T-helper 1 cell treated with Interleukin-12 subunit alpha and Interleukin-12 subunit beta and Interleukin-4 antibody, amounts not matched to agents 30 ng/mL and 1 ng/mL, for 36 hours (primary cell): Measurements from ENCODE around the gene SCNN1A. TPM values are rescaled to one million over a fixed set of nuclear protein-coding genes. Genes with fewer than 3 reads are reported as not detected.

Source experiments
- intact Hi-C: fragments of 100-400 bp; cut with micrococcal nuclease; formaldehyde crosslinking; loops from one replicate; pipeline ENCODE4 v1.15.1; 2024
- total RNA-seq: library from RNA; stranded (reverse); gene quantifications from 2 replicates; pipeline ENCODE4 v1.2.3, GENCODE V29; 2022

Gene SCNN1A
- total RNA-seq, 1 donor from 2014 or later, result not detected

- intact Hi-C loops, result no loop called here
Measured at GRCh38 chr12:6351622-6352021, 23.7 kb downstream of the SCNN1A start.

GRCh38 chr12:6347367-6348338, 27.7 kb downstream of the SCNN1A start:
- intact Hi-C loops, result loop anchor here (10.0 kb wide), 1 partner anchor 1897 kb away; no protein-coding TSS in a partner anchor

GRCh38 chr12:6346942-6347341, 28.4 kb downstream of the SCNN1A start:
- intact Hi-C loops, result loop anchor here (10.0 kb wide), 1 partner anchor 1898 kb away; no protein-coding TSS in a partner anchor

- intact Hi-C loops, result loop anchor here (10.0 kb wide), 1 partner anchor 1898 kb away; no protein-coding TSS in a partner anchor
Measured at GRCh38 chr12:6346235-6346832, 29.0 kb downstream of the SCNN1A start.

GRCh38 chr12:6345319-6346091, 29.9 kb downstream of the SCNN1A start:
- intact Hi-C loops, result loop anchor here (10.0 kb wide), 1 partner anchor 1899 kb away; no protein-coding TSS in a partner anchor

GRCh38 chr12:6344101-6344660, 31.2 kb downstream of the SCNN1A start:
- intact Hi-C loops, result loop anchor here (10.0 kb wide), 1 partner anchor 1901 kb away; no protein-coding TSS in a partner anchor

- intact Hi-C loops, result loop anchor here (10.0 kb wide), 1 partner anchor 1901 kb away; no protein-coding TSS in a partner anchor
Measured at GRCh38 chr12:6343518-6343917, 31.8 kb downstream of the SCNN1A start.

GRCh38 chr12:6342140-6342889, 33.0 kb downstream of the SCNN1A start:
- intact Hi-C loops, result loop anchor here (10.0 kb wide), 1 partner anchor 1902 kb away; no protein-coding TSS in a partner anchor

- intact Hi-C loops, result loop anchor here (10.0 kb wide), 1 partner anchor 1903 kb away; no protein-coding TSS in a partner anchor
Measured at GRCh38 chr12:6341417-6342139, 33.8 kb downstream of the SCNN1A start, which contains the start of gene TNFRSF1A. Gene TNFRSF1A, minus strand, starts transcription at chr12:6342076. Its CDS starts 262 bp downstream, at chr12:6341814.

GRCh38 chr12:6340745-6341416, 34.5 kb downstream of the SCNN1A start:
- intact Hi-C loops, result loop anchor here (10.0 kb wide), 1 partner anchor 1904 kb away; no protein-coding TSS in a partner anchor

- intact Hi-C loops, result loop anchor here (10.0 kb wide), 1 partner anchor 1905 kb away; no protein-coding TSS in a partner anchor
Measured at GRCh38 chr12:6340032-6340638, 35.2 kb downstream of the SCNN1A start.

GRCh38 chr12:6338955-6339354, 36.4 kb downstream of the SCNN1A start:
- intact Hi-C loops, result loop anchor here (5.0 kb wide), 1 partner anchor 218 kb away; the partner anchor contains the start of gene IFFO1

GRCh38 chr12:6338536-6338935, 36.8 kb downstream of the SCNN1A start:
- intact Hi-C loops, result loop anchor here (5.0 kb wide), 1 partner anchor 219 kb away; the partner anchor contains the start of gene IFFO1

GRCh38 chr12:6337958-6338433, 37.4 kb downstream of the SCNN1A start:
- intact Hi-C loops, result loop anchor here (1.0 to 5.0 kb wide), 3 partner anchors 25 to 219 kb away; partner anchors contain the start of genes GAPDH and IFFO1

- intact Hi-C loops, result loop anchor here (1.0 to 5.0 kb wide), 5 partner anchors 26 to 220 kb away; partner anchors contain the start of genes GAPDH, IFFO1 and MRPL51
Measured at GRCh38 chr12:6336889-6337853, 38.2 kb downstream of the SCNN1A start.
